ENCODE measurements around the gene DNAJB8.

GRCh38 chr3:128473180-128473519, 6.5 kb upstream of the DNAJB8 start:
- TF ChIP-seq CTCF (IDR thresholded peaks at IDR 0.05) (no peak), POLR2A (IDR thresholded peaks at IDR 0.05) (no peak)
